Amniotic epithelial cell (primary cell): ENCODE measurements around the gene CCDC24.

Experiments used
- DNase-seq: peaks from one replicate; pipeline ENCODE4 v3.0.0-alpha.2; 2010; ENCODE audit warnings: low read depth

Gene CCDC24

GRCh38 chr1:43963006-43963405 is 28.4 kb upstream of the CCDC24 start:
- DNase-seq, result no peak

GRCh38 chr1:43963890-43964289 is 27.5 kb upstream of the CCDC24 start:
- no peak for DNase-seq

DNA sequence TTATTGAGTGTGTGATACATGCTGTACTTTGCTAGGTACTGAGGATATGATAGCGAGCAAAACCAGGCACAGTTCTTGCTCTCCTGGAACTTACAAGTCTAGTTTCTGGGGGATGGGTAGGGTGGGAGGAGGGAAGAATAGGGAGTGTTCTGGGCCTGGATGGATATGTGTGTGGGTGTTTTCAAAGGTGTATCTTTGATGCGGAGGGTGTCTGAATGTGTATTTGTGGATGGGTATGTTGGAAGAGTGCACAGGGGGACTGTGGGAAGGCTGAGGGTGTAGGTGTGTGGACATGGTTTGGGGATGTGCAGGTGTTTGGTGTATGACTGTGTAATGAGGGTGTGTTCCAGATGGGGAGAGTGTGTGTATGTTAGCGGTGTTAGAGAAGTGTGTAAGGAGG is 26.1 kb upstream of the CCDC24 start:
- DNase-seq, result no peak

DNA sequence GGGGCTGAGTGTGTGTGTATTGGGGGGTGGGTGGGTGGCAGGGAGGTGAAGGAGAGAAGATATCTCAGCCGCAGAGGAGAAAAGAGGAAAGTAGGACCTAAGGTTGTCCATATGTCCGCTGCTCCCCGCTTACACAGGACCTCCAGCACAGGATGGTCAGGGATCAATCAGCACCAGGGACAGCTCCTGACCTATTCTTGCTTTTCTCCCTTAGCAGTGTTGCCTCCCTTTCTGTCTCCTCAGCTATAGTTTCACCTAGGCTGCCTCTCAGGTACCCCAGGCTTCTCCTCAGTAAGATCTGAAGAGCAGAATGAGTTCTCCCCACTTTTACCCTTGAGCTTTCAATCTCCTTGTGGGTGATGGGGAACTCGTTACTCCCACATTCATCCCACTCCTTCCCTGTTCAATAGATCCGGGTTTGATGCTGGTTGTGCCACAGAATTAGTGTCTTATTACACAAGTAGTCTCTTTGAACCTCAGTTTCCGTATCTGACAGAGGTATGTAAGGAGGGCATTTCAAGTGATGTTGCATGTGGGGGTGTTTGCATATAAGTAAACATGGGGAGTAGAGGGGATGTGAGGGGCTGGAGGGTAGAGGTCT is 23.0 kb upstream of the CCDC24 start:
- DNase-seq, result peak; percentile 53

GRCh38 chr1:43969416-43969745 is 22.0 kb upstream of the CCDC24 start:
- no peak for DNase-seq

- DNase-seq, result peak; percentile 97
Measured at GRCh38 chr1:43969746-43970466, 21.5 kb upstream of the CCDC24 start, which contains the start of gene DPH2. TSS of gene DPH2 (plus strand) at chr1:43970010. CDS start at chr1:43970176, 166 bp downstream.

DNA sequence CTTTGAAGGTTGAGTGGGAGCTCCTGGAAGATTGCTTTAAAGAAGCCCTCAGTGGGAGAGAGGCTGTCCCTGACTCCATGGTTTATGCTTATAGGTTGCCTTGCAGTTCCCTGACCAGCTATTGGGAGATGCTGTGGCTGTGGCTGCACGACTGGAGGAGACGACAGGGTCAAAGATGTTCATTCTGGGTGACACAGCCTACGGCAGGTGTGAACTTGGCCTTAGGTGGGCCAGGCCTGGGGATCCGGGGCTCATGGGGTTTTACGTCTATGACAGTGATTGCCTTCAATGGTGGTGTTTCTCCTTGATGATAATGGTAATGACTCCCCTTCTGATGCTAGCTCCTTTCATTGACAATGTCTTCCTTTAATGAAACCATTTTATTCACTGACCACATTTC is 20.9 kb upstream of the CCDC24 start:
- no peak for DNase-seq

DNA sequence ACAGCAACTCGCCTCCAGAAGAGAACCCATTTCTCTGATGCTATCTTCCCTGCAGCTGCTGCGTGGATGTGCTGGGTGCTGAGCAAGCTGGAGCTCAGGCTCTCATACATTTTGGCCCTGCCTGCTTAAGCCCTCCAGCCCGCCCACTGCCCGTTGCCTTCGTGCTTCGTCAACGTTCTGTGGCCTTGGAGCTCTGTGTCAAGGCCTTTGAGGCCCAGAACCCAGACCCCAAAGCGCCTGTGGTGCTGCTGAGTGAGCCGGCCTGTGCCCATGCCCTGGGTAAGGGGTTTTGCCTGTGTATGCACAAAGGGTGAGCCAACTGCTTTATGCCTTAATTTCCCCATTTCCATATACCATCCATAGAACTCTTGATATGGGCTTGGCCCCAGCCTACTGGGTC is 20.5 kb upstream of the CCDC24 start:
- DNase-seq, result no peak

DNA sequence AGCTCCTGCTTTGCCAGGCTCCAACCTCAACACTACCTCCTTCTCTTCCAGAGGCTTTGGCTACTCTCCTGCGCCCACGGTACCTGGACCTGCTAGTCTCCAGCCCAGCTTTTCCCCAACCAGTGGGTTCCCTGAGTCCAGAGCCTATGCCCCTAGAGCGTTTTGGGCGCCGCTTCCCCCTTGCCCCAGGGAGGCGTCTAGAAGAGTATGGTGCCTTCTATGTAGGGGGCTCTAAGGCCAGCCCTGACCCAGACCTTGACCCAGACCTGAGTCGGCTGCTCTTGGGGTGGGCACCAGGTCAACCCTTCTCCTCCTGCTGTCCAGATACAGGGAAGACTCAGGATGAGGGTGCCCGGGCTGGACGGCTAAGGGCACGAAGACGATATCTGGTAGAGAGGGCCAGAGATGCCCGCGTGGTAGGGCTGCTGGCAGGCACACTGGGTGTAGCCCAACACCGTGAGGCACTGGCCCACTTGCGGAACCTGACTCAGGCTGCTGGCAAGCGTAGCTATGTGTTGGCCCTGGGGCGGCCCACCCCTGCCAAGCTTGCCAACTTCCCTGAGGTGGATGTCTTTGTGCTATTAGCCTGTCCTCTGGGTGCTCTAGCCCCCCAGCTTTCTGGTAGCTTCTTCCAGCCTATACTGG is 19.9 kb upstream of the CCDC24 start:
- DNase-seq, result no peak

GRCh38 chr1:43973981-43974442 is 17.4 kb upstream of the CCDC24 start:
- peak; percentile 11 for DNase-seq

DNA sequence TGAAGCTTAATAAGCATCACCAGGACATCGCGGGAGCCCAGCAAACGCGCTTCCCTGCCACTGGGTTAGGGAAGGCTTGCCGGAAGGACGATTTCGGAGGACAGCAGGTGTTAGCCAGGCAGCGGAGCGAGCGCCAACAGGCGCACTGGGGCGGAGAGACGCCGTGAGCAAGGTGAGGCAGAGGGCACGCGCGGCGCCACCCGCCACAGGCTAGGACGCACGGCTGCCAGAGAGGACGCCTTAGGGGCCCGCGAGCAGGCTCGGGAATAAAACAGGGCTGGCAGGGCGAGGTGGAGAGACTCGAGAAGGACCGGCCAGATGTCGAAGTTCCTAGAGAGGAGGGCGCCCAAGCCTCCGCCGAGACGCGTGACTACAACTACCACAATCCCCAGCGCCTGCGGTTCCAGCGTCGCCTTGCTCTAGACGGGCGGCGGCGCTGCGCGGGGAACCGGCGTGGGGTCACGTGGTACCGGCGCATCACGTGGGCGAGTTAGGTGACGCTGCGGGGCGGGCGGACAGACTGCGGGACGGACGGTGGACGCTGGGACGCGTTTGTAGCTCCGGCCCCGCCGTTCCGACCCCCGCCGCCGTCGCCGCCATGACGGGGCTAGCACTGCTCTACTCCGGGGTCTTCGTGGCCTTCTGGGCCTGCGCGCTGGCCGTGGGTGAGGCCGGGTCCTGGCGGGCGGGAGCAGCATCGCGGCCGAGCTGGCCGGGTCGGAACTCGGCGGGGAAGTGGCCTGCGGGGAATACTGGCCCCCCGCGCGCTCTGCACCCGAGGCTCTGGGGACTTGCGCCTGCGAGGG is 16.8 kb upstream of the CCDC24 start, which contains the start of gene ATP6V0B:
Gene ATP6V0B, plus strand, starts transcription at position 518 of the 806 bp plus-strand sequence. Its CDS starts 81 bp downstream, at position 599.
- peak; percentile 87 for DNase-seq

- DNase-seq, result peak; percentile 37
Measured at GRCh38 chr1:43975249-43975961, 16.0 kb upstream of the CCDC24 start.

GRCh38 chr1:43976045-43976444 is 15.4 kb upstream of the CCDC24 start:
- no peak for DNase-seq

GRCh38 chr1:43976890-43977289 is 14.5 kb upstream of the CCDC24 start:
- no peak for DNase-seq

DNA sequence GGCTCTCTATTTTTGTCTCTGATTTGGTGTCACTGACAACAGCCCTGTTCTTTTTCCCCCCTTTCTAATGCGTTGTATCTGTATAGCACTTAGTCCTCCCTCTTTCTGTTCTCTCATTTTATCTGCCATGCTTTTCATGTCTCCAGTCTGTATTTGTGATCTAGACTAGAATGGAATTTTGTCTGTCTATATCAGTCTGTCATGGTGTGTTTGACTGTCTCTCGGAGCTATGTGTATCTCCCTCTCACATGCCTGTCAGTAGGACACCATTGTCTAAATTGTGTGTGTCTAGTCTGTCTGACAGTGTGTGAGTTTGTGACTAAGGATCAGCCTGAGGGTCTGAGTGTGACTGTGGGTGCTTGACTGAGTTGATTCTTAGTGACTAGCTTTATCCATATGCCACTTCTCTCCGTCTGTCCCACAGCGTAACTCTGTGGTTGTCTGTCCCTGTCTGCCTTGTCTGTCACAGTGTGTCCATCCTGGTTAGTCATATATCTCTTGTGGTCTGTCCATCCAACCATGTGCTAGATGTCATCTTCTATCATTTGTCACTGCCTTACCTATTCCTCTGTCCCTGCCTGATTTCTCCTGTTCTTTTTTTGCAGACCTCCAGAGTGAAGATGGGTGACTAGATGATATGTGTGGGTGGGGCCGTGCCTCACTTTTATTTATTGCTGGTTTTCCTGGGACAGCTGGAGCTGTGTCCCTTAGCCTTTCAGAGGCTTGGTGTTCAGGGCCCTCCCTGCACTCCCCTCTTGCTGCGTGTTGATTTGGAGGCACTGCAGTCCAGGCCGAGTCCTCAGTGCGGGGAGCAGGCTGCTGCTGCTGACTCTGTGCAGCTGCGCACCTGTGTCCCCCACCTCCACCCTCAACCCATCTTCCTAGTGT is 13.8 kb upstream of the CCDC24 start:
- DNase-seq, result no peak

DNA sequence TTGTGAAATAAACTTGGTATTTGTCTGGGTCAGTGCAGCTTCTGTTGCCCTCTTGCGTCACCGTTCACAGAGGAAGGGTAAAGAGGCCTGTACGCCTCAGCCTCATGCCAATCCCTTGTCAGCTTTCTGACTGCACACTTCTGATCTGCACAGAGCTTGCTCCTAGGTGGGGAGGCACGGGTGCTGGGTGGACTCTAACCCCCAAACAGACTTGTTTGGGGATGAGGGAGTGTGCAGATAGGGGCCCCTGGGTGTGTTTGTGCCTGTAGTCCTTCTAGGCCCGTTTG is 13.2 kb upstream of the CCDC24 start:
- peak; percentile 27 for DNase-seq

DNA sequence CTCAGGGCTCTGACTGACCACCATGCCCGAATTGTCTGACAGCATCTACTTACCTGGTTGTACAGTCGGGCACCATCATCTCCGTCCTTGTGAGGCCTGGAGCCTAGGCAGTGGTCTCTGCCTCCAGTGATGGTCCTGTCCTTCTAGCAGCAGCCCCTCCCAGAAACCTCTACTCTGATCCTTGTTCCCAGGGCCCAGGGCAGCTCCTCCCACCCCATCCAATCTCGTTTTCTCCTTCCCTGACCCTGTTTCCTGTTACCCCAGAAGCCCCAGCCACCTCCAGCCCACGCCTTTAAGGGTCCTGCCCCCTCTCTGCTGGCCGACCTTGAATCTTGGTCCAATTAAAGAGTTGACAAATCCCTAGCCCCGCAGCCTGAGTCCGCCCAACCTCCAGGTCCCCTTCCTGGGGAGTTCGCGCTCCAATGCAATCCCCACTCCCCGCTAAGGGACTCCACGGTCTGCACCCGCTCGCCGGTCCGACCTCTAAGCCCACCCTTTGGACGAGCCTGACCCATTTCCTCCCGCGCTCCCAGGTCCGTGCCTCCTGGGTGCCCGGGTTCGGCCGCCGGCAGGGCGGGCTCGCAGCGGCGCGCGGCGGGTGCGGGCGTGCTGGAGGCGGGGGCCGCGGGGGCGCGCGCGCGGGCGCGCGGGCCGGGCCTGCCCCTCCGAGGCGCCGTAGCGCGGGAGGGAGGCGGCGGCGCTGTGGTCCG is 12.7 kb upstream of the CCDC24 start, which contains the start of gene B4GALT2:
Gene B4GALT2, plus strand, starts transcription at position 660 of the 710 bp plus-strand sequence. CDS start 1,951 bp downstream, outside the sequence.
- peak; percentile 8 for DNase-seq

- no peak for DNase-seq
Measured at GRCh38 chr1:43979261-43979527, 12.2 kb upstream of the CCDC24 start.

DNA sequence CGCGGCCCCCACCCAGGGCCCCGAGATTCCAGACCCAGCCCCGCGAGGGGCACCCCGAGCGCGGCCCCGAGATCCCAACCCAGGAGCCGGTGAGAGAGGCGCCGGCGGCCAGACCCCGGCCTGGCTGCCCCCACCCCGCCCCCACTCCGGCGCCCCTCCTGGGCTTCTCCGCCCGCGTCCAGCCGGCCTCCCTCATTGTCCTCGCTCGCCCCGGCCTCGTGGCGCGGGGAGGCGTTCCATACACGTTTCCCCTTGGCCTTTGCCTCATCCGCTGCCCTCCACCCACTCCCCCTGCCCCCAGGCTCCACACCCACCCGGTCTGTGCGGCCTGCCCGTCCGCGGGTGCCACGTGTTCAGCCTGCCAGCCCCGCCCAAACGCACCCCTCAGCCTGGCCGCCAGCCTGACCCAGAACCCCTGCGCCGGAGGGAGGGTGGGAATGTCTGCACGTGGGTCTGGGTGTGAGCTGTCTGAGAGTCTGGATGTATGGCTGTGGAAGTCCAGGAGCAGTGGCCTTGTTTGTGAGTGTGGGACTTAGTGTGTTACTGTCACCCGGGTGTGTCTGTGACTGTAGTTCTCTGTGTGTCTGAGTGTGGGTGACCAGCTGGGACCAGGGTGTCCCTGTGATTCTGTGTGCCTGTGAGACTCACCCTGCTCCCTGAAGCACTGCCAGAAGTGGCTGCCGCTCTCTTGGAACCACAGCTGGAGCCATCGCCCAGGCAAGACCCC is 11.7 kb upstream of the CCDC24 start:
- DNase-seq, result peak; percentile 38
